Right lobe of liver (tissue), 6 donors: Measurements from ENCODE around the gene HSP90B1. TPM values are rescaled to one million over a fixed set of nuclear protein-coding genes. Genes with fewer than 3 reads are reported as not detected.

Source experiments
- ATAC-seq, 4 donors: fragments of 200-7000 bp; cut with Tn5 transposase; one replicate each; pipeline ENCODE4 v1.9.1; 2020; ENCODE audit warnings: mild to moderate bottlenecking in 4 of 4, moderate library complexity in 4 of 4
- DNase-seq, 3 donors: peaks; one replicate each; pipeline ENCODE4 v3.0.0-alpha.2; 2020
- H3K27ac ChIP-seq, 3 donors: fragments of 200-600 bp; one replicate each; pipeline ENCODE4 v1.8.0; 2022
- H3K27me3 ChIP-seq, 2 donors: fragments of 200-600 bp; one replicate each; pipeline ENCODE4 v1.8.0; 2022
- H3K36me3 ChIP-seq, 4 donors: fragments of 200-600 bp; sonication (generic) in 1 of 4; one replicate each; pipeline versions ENCODE4 v1.5.1 to v1.8.0; 2017 to 2022; ENCODE audit warnings: control low read depth in 1 of 4
- H3K4me1 ChIP-seq, 4 donors: fragments of 200-600 bp; sonication (generic) in 1 of 4; one replicate each; pipeline versions ENCODE4 v1.5.1 to v1.8.0; 2017 to 2022; ENCODE audit warnings: control low read depth in 1 of 4
- H3K4me3 ChIP-seq, 3 donors: fragments of 200-600 bp; one replicate each; pipeline ENCODE4 v1.8.0; 2022
- H3K9me3 ChIP-seq, 4 donors: fragments of 200-600 bp; sonication (generic) in 1 of 4; one replicate each; pipeline versions ENCODE4 v1.5.1 to v1.8.0; 2017 to 2022; ENCODE audit warnings: control low read depth in 1 of 4
- POLR2A ChIP-seq: fragments of 450-650 bp; IDR thresholded peaks from one replicate; pipeline ENCODE4 v1.6.1; 2017; ENCODE audit warnings: antibody characterized with exemption, mild to moderate bottlenecking
- WGBS: methylation state at CpG from one replicate; pipeline ENCODE4 v1.1.6; 2018; ENCODE audit warnings: low coverage, low lambda C conversion rate; ENCODE audit not compliant: insufficient coverage; ENCODE audit errors: missing lambda C conversion rate; 5-methylcytosine and 5-hydroxymethylcytosine counted together
- intact Hi-C, 2 donors: fragments of 100-400 bp; cut with DNase I; formaldehyde crosslinking; loops; one replicate each; pipeline versions ENCODE4 v1.11.2 to v1.14.1; 2022
- total RNA-seq, 6 experiments: library from RNA; depleted of rRNA in 2 of 6; stranded (reverse); fragments of >200 nt in 2 of 6; fragmentation: NEBNext Ultra II Directional in 3 of 6; extraction: Animal tissue kit (Norgen Biotek cat#: 25700) in 3 of 6; gene quantifications; one replicate each; pipeline versions ENCODE4 v1.1.0 to v1.2.4, GENCODE V29; 2016 to 2023
- TF ChIP-seq, protein P1 (sequence below), 4 donors: fragments of 200-600 bp in 3 of 4; fragments of 450-650 bp in 1 of 4; IDR thresholded peaks; one replicate each; pipeline versions ENCODE4 v1.5.1 to v1.8.0; 2016 to 2022; ENCODE audit warnings: antibody characterized with exemption in 4 of 4, mild to moderate bottlenecking in 2 of 4
- donor health status: DM: no; HTN: yes; CAD: no.
- donor health status: DM: no; HTN: no; CAD: no.
- donor health status: DM: no; HTN: no; CAD: no.
- donor health status: DM: no; HTN: yes; CAD: no.
- donor health status: DM: no; HTN: yes; CAD: no.

HSP90B1 gene
- total RNA-seq, 6 experiments from 2014 or later: 472 to 1,038 (median 633) TPM

GRCh38 chr12:103996595-103996994, 66.4 kb downstream of the HSP90B1 start:
- no peak overlapping the region for H3K27ac ChIP-seq
- no peak overlapping the region for H3K4me3 ChIP-seq
- no peaks in the 10 kb centered on the region for H3K9me3 ChIP-seq
- no peak for ATAC-seq
- DNase-seq: no peak
- H3K36me3 ChIP-seq: no peaks in the 10 kb centered on the region
- no peaks in the 10 kb centered on the region for H3K4me1 ChIP-seq
- TF ChIP-seq, protein P1, sequence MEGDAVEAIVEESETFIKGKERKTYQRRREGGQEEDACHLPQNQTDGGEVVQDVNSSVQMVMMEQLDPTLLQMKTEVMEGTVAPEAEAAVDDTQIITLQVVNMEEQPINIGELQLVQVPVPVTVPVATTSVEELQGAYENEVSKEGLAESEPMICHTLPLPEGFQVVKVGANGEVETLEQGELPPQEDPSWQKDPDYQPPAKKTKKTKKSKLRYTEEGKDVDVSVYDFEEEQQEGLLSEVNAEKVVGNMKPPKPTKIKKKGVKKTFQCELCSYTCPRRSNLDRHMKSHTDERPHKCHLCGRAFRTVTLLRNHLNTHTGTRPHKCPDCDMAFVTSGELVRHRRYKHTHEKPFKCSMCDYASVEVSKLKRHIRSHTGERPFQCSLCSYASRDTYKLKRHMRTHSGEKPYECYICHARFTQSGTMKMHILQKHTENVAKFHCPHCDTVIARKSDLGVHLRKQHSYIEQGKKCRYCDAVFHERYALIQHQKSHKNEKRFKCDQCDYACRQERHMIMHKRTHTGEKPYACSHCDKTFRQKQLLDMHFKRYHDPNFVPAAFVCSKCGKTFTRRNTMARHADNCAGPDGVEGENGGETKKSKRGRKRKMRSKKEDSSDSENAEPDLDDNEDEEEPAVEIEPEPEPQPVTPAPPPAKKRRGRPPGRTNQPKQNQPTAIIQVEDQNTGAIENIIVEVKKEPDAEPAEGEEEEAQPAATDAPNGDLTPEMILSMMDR (IDR thresholded peaks at IDR 0.05): no peak
- TF ChIP-seq POLR2A: no peak
- whole genome bisulfite sequencing: 88% methylated on average over 4 of the region's 5 CpGs
- no peaks in the 10 kb centered on the region for H3K27me3 ChIP-seq
- intact Hi-C loops: no loop called here

DNA sequence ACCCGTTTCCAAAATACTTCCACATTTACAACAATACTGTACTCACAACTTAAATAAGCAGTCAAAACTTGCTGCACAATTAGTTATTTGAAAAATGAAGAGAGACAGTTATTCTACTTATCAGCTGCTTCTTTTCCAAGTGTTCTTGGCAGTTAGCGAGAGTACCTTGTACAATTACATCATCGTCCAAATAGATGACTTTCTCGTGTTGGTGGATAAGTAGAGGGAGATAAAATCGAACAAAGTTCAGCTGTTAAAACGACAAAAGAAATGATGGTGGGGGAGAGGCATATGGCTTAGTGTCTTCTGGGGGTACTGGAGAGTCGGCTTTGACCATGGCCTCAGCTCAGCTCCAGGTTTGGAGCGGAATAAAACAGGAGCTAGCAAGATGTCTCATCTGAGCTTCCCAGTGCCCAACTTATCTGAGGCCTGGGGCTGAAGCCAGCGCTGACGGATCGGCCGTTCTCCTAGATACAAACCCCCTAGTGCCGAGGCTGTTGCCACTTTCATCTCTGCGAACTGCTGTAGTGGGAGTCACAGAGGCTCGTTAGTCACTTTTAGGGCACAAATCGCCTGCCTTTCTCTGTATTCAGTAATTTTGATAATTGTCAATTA, 67.2 kb downstream of the HSP90B1 start:
- TF ChIP-seq POLR2A: no peak
- TF ChIP-seq, protein P1 (IDR thresholded peaks at IDR 0.05): no peak
- DNase-seq (no peak), ATAC-seq (peak in 2 of 4 donors; percentile 28 to 67)
- Histone ChIP-seq H3K36me3 (no peaks in the 10 kb centered on the region), H3K4me3 (no peak overlapping the region), H3K27ac (no peak overlapping the region), H3K9me3 (no peaks in the 10 kb centered on the region), H3K27me3 (no peaks in the 10 kb centered on the region), H3K4me1 (no peaks in the 10 kb centered on the region)
- intact Hi-C loops: no loop called here
- 45% methylated on average over 9 of the region's 16 CpGs for WGBS

Other genes starting within 250 kb of the HSP90B1 start
- gene NT5DC3, start 89.2 kb upstream of the HSP90B1 start, total RNA-seq: 10 to 100 TPM in 1 of 6 experiments, 1 to 10 TPM in 5; 3.3 to 10.2 (median 6.6) TPM
- gene TDG, start 35.5 kb downstream of the HSP90B1 start, total RNA-seq: 10 to 100 TPM in 2 of 6 experiments, 1 to 10 TPM in 4; 4.9 to 14.1 (median 9.5) TPM
- 1 to 10 TPM in 2 of 6 experiments, under 1 TPM in 4; 0.44 to 1.2 (median 0.79) TPM for gene GLT8D2, start 119.8 kb downstream of the HSP90B1 start, total RNA-seq
- 10 to 100 TPM in 3 of 6 experiments, 1 to 10 TPM in 3; 7.3 to 12.7 (median 9.7) TPM for gene HCFC2, start 134.1 kb downstream of the HSP90B1 start, total RNA-seq
- gene NFYB, start 207.8 kb downstream of the HSP90B1 start, total RNA-seq: 10 to 100 TPM; 10.1 to 12.9 (median 12.2) TPM